ENCODE measurements around the gene CBX7.

Gene CBX7

GRCh38 chr22:39152511-39153219 lies at the start of gene CBX7:
CBX7 (minus strand) TSS chr22:39152680; CDS start chr22:39152444, 236 bp downstream.
- no peak for DNase-seq (ENCODE audit: low read depth, low spot score)

GRCh38 chr22:39197578-39197977 lies 45.1 kb upstream of the CBX7 start:
- H3K36me3 ChIP-seq (ENCODE audit: insufficient read depth, low read length) = no peaks in the 10 kb centered on the region
- H3K9ac ChIP-seq (ENCODE audit: insufficient read length) = no peak overlapping the region
- no peaks in the 10 kb centered on the region; the same call in 1 of the 2 replicates for H3K9me3 ChIP-seq (ENCODE audit: low read depth, low read length)
- H3K4me3 ChIP-seq = no peak overlapping the region
- no peak overlapping the region for H3K27ac ChIP-seq
- no peak for TF ChIP-seq FOXP2 (optimal IDR thresholded peaks at IDR 0.05; ENCODE audit: control extremely low read depth, extremely low read length, insufficient read depth)
- TF ChIP-seq EZH2 (IDR thresholded peaks at IDR 0.05) = no peak
- TF ChIP-seq POLR2AphosphoS5 (IDR thresholded peaks at IDR 0.05; ENCODE audit: borderline replicate concordance, low read depth, low read length) = no peak
- no peak for DNase-seq (ENCODE audit: low read depth, low spot score)

More at GRCh38 chr22:39152511-39153219, at the start of gene CBX7:
- peak within 1 kb of the TSS; percentile 89 for H3K4me3 ChIP-seq
- no peak within 1 kb of the TSS for H3K27ac ChIP-seq
- peak within 1 kb of the TSS; percentile 76 for H3K9ac ChIP-seq (ENCODE audit: insufficient read length)
- no peaks in the 10 kb centered on the region for H3K9me3 ChIP-seq (ENCODE audit: low read depth, low read length)
- no peaks in the 10 kb centered on the region for H3K36me3 ChIP-seq (ENCODE audit: insufficient read depth, low read length)
- peak; percentile 5 for TF ChIP-seq FOXP2 (optimal IDR thresholded peaks at IDR 0.05; ENCODE audit: control extremely low read depth, extremely low read length, insufficient read depth)
- TF ChIP-seq EZH2 (IDR thresholded peaks at IDR 0.05) = no peak
- TF ChIP-seq POLR2AphosphoS5 (IDR thresholded peaks at IDR 0.05; ENCODE audit: borderline replicate concordance, low read depth, low read length) = no peak; the same call in 1 of the 2 replicates

GRCh38 chr22:39194098-39194497 lies 41.6 kb upstream of the CBX7 start:
- no peak for TF ChIP-seq EZH2 (IDR thresholded peaks at IDR 0.05)
- no peak for TF ChIP-seq POLR2AphosphoS5 (IDR thresholded peaks at IDR 0.05; ENCODE audit: borderline replicate concordance, low read depth, low read length)
- no peak for TF ChIP-seq FOXP2 (optimal IDR thresholded peaks at IDR 0.05; ENCODE audit: control extremely low read depth, extremely low read length, insufficient read depth)

GRCh38 chr22:39188809-39189208 lies 36.3 kb upstream of the CBX7 start:
- TF ChIP-seq FOXP2 (optimal IDR thresholded peaks at IDR 0.05; ENCODE audit: control extremely low read depth, extremely low read length, insufficient read depth) = no peak
- no peak for TF ChIP-seq POLR2AphosphoS5 (IDR thresholded peaks at IDR 0.05; ENCODE audit: borderline replicate concordance, low read depth, low read length)
- no peak for TF ChIP-seq EZH2 (IDR thresholded peaks at IDR 0.05)
- no peak for DNase-seq (ENCODE audit: low read depth, low spot score)
- Histone ChIP-seq H3K4me3 (no peak overlapping the region), H3K9ac (ENCODE audit: insufficient read length) (no peak overlapping the region), H3K36me3 (ENCODE audit: insufficient read depth, low read length) (no peaks in the 10 kb centered on the region), H3K27ac (no peak overlapping the region), H3K9me3 (ENCODE audit: low read depth, low read length) (no peaks in the 10 kb centered on the region; the same call in 1 of the 2 replicates)

More at GRCh38 chr22:39194098-39194497, 41.6 kb upstream of the CBX7 start:
- DNase-seq (ENCODE audit: low read depth, low spot score) = no peak
- Histone ChIP-seq H3K4me3 (no peak overlapping the region), H3K9me3 (ENCODE audit: low read depth, low read length) (no peaks in the 10 kb centered on the region; the same call in 1 of the 2 replicates), H3K36me3 (ENCODE audit: insufficient read depth, low read length) (no peaks in the 10 kb centered on the region), H3K9ac (ENCODE audit: insufficient read length) (no peak overlapping the region), H3K27ac (no peak overlapping the region)

GRCh38 chr22:39185601-39186012 lies 33.1 kb upstream of the CBX7 start:
- Histone ChIP-seq H3K4me3 (no peak overlapping the region), H3K27ac (no peak overlapping the region), H3K36me3 (ENCODE audit: insufficient read depth, low read length) (no peaks in the 10 kb centered on the region), H3K9me3 (ENCODE audit: low read depth, low read length) (no peaks in the 10 kb centered on the region; the same call in 1 of the 2 replicates), H3K9ac (ENCODE audit: insufficient read length) (no peak overlapping the region)
- no peak for DNase-seq (ENCODE audit: low read depth, low spot score)
- TF ChIP-seq FOXP2 (optimal IDR thresholded peaks at IDR 0.05; ENCODE audit: control extremely low read depth, extremely low read length, insufficient read depth) = no peak
- TF ChIP-seq POLR2AphosphoS5 (IDR thresholded peaks at IDR 0.05; ENCODE audit: borderline replicate concordance, low read depth, low read length) = no peak
- TF ChIP-seq EZH2 (IDR thresholded peaks at IDR 0.05) = no peak

GRCh38 chr22:39184586-39185577 lies 32.4 kb upstream of the CBX7 start:
- Histone ChIP-seq H3K9ac (ENCODE audit: insufficient read length) (no peak overlapping the region), H3K4me3 (no peak overlapping the region), H3K27ac (no peak overlapping the region), H3K9me3 (ENCODE audit: low read depth, low read length) (no peaks in the 10 kb centered on the region; the same call in 1 of the 2 replicates), H3K36me3 (ENCODE audit: insufficient read depth, low read length) (no peaks in the 10 kb centered on the region)
- no peak for TF ChIP-seq POLR2AphosphoS5 (IDR thresholded peaks at IDR 0.05; ENCODE audit: borderline replicate concordance, low read depth, low read length)
- no peak for DNase-seq (ENCODE audit: low read depth, low spot score)

- no peaks in the 10 kb centered on the region; the same call in 1 of the 2 replicates for H3K9me3 ChIP-seq (ENCODE audit: low read depth, low read length)
- no peak for DNase-seq (ENCODE audit: low read depth, low spot score)
- no peaks in the 10 kb centered on the region for H3K36me3 ChIP-seq (ENCODE audit: insufficient read depth, low read length)
- no peak overlapping the region for H3K27ac ChIP-seq
- no peak overlapping the region for H3K9ac ChIP-seq (ENCODE audit: insufficient read length)
- TF ChIP-seq EZH2 (IDR thresholded peaks at IDR 0.05) (no peak), POLR2AphosphoS5 (IDR thresholded peaks at IDR 0.05; ENCODE audit: borderline replicate concordance, low read depth, low read length) (no peak), FOXP2 (optimal IDR thresholded peaks at IDR 0.05; ENCODE audit: control extremely low read depth, extremely low read length, insufficient read depth) (no peak)
- no peak overlapping the region for H3K4me3 ChIP-seq
Measured at GRCh38 chr22:39183991-39184585, 31.6 kb upstream of the CBX7 start.
